Stimulated activated naive CD8-positive, alpha-beta T cell treated with anti-CD3 and anti-CD28 coated beads, Interleukin-15, amount 100 ng/mL, for 72 hours (primary cell): ENCODE measurements around the gene SHISA5.
A peak's percentile ranks its signal among the peaks of the same experiment; 100 is the strongest.

Experiments
- ATAC-seq: fragments of 150-1000 bp; cut with Tn5 transposase; 2 replicates; pipeline ENCODE4 v1.10.0; 2021; ENCODE audit warnings: mild to moderate bottlenecking, moderate library complexity
- DNase-seq, 2 donors: peaks; one replicate each; pipeline ENCODE4 v3.0.0; 2021 to 2022
- H3K27ac Mint-ChIP-seq, 2 donors: one replicate each; pipeline ENCODE4 v1.8.0; 2022; ENCODE audit warnings: mild to moderate bottlenecking in 2 of 2, mixed read lengths in 2 of 2, moderate library complexity in 2 of 2
- H3K27me3 Mint-ChIP-seq: one replicate; pipeline ENCODE4 v1.8.0; 2022; ENCODE audit warnings: mixed read lengths
- H3K4me1 Mint-ChIP-seq: one replicate; pipeline ENCODE4 v1.8.0; 2022; ENCODE audit warnings: mild to moderate bottlenecking, mixed read lengths
- H3K4me3 Mint-ChIP-seq, 2 donors: one replicate each; pipeline ENCODE4 v1.8.0; 2022; ENCODE audit warnings: mild to moderate bottlenecking in 2 of 2, mixed read lengths in 2 of 2, moderate library complexity in 1 of 2
- H3K9me3 Mint-ChIP-seq, 2 donors: one replicate each; pipeline ENCODE4 v1.8.0; 2022; ENCODE audit warnings: mixed read lengths in 2 of 2

SHISA5 gene

DNA sequence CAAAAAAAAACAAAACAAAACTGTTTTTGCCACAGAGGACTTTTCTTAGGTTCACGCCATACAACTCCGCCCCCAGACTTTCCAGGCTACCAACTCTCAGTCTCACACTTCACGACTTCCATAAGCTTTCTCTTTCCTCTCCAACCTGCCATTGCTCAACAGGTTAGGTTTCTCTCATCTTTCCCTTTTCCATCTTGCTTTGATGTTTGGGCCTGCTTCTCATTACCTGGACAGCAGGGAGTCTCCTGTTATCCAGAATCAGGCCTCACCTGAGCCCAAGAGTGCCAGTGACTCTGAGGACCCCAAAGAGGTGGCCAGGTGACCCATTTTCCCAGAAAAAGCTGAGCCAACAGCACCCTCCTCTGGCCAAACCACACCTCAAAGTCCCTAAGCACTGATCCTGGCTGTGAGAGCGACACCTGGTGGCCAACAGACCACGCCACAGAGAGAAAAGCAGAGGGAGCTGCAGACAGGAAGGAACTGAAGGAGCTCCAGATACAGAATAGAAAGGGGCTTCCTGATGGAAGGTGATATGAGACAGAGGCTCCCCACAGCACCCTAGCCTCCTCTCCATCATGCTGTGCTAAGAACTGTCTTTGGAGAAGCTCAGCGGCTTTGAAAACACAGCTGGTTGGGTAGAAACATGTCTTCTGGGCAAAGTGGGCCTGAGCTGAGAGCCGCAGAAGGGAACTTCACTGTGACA is 68.0 kb downstream of the SHISA5 start:
- H3K9me3 Mint-ChIP-seq = no peaks in the 10 kb centered on the region
- peaks cover under 1% of the 10 kb centered on the region for H3K27me3 Mint-ChIP-seq
- DNase-seq = peak; percentile 78 to 82
- H3K27ac Mint-ChIP-seq = no peak overlapping the region
- H3K4me1 Mint-ChIP-seq = peaks cover 34% of the 10 kb centered on the region
- no peak overlapping the region for H3K4me3 Mint-ChIP-seq
- peak; percentile 38 for ATAC-seq

DNA sequence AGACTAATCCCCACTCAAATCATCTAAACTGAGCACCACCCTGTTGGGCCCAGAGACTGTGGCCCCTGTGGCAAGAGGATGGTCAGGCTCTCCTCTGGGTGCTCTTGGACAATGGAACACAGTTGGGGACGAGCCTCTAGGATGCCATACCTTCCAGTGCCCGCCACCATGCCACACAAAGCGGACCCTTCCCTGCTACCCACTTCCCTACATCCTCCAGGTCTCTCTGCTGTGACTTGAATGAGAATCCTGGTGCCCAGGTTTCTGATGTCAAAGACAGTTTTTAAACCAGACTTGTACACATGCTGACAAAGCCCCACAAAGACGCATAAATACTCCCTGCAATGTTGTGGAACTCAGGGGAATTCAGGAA is 68.8 kb downstream of the SHISA5 start:
- H3K4me1 Mint-ChIP-seq = peaks cover 42% of the 10 kb centered on the region
- H3K27me3 Mint-ChIP-seq = peaks cover 8% of the 10 kb centered on the region
- DNase-seq (no peak), ATAC-seq (no peak)
- no peaks in the 10 kb centered on the region for H3K9me3 Mint-ChIP-seq
- H3K27ac Mint-ChIP-seq = peak overlapping the region in 1 of 2 donors; percentile 12
- no peak overlapping the region for H3K4me3 Mint-ChIP-seq

DNA sequence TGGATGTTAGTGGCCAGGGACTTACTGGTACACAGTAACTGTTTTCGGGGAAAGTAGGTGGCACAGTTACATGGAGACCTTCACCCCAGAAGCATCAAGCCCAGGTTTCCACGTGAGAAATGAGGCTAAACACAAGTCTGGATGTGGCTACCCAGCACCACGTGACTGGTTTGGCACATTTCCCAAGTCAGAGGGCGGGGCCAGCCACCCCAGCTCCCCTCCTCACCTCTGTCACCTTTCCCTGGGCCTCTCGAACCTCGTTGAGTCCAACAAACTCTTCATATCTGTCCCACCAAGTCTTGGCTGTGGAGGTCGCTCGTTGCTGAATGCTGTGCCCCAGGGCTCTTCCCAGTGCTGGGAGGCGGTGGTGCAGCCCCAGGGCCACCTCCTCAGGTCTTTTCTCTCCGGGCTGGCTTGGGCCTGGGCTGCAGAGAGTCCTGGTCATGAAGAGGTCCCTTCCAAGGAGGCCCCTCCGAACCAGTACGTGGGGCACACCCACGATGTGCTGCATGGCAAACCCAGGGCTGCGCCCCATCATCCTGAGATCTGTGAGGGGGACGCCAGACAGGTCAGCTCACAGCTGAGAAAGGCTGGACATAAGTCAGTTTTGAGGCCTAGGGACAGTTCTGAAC is 69.3 kb downstream of the SHISA5 start:
- Mint-ChIP-seq H3K27ac (no peak overlapping the region), H3K4me1 (peaks cover 43% of the 10 kb centered on the region), H3K4me3 (no peak overlapping the region), H3K9me3 (no peaks in the 10 kb centered on the region), H3K27me3 (peaks cover 12% of the 10 kb centered on the region)
- ATAC-seq (no peak), DNase-seq (no peak)

DNA sequence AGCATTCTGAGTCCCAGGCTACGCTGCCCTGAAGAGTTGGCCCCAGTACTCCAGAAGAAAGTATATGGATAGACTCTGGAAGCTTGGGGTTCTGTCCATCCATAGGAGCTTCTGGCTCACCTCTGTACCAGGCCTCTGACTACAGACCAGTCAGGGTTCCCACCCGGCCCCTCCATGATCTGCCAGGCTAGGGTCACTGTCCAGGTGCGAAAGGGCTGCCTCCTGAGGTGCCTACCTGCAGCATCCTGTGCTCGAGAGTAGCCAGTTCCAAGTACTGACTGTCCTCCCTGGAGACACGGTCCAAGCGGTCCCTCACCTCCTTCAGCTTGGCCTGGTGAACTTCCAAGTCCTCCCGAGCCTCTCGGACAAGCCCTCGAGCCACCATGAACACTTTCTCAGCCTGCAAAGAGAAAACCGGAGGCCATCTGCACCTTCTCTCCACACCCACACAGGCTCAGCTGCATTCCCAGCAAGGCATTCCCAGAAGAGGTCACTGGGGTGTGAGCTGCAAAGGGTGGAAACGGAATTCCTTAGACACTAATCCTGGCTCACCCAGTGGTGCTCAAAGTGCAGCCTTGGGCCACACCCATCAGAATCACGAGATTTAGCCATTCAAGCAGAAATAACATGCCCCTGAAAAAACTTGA is 70.4 kb downstream of the SHISA5 start:
- DNase-seq (no peak), ATAC-seq (no peak)
- no peak overlapping the region for H3K4me3 Mint-ChIP-seq
- no peak overlapping the region for H3K27ac Mint-ChIP-seq
- peaks cover 12% of the 10 kb centered on the region for H3K27me3 Mint-ChIP-seq
- no peaks in the 10 kb centered on the region for H3K9me3 Mint-ChIP-seq
- H3K4me1 Mint-ChIP-seq = peaks cover 35% of the 10 kb centered on the region

DNA sequence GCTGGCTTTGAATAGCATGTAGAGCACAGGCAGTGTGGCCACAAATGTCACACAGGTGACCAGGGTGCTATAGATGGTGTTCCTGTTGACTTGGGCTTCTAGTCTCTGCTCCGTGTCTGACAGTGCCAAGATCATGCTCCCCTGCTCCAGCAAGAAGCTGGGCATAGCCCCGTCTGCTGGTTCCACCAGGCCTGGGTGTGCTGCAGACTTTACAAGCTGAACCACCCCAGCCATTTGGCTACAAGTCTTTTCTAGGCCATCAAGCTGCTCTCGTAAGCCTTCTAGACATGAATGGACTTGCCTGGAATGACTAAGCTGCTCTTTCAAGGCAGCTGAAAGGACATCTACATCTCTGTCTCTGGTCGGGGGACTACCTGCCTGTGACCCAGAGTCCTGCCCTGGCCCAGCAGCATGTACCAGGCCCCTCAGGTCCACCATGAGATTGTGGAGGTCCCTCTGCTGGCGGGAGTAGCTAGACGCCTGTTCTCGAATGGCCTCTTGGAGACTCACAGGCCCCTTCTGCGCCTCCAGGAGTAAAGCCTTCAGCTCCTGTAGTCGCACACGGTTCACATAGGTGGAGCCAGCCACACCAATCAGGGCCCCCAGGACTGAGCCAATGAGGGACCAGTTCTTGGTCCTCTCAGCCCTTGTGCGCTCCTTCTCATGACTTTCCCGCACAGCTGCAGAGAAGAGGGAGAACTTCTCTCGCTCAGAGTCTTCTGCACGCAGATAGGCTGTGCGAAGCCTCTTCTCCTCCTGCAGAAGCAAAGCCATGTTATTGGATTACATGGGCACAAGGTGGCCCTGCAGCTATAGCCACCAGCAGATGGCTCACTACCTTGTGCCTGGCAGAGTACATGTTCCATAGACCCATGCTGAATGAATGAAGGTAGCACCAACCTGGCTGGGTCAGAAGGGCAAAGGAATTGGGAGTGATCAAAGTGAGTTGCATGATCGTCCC is 71.3 kb downstream of the SHISA5 start:
- Mint-ChIP-seq H3K4me3 (no peak overlapping the region), H3K27me3 (peaks cover 21% of the 10 kb centered on the region), H3K4me1 (peaks cover 26% of the 10 kb centered on the region), H3K27ac (no peak overlapping the region), H3K9me3 (no peaks in the 10 kb centered on the region)
- ATAC-seq = no peak
- DNase-seq = no peak

DNA sequence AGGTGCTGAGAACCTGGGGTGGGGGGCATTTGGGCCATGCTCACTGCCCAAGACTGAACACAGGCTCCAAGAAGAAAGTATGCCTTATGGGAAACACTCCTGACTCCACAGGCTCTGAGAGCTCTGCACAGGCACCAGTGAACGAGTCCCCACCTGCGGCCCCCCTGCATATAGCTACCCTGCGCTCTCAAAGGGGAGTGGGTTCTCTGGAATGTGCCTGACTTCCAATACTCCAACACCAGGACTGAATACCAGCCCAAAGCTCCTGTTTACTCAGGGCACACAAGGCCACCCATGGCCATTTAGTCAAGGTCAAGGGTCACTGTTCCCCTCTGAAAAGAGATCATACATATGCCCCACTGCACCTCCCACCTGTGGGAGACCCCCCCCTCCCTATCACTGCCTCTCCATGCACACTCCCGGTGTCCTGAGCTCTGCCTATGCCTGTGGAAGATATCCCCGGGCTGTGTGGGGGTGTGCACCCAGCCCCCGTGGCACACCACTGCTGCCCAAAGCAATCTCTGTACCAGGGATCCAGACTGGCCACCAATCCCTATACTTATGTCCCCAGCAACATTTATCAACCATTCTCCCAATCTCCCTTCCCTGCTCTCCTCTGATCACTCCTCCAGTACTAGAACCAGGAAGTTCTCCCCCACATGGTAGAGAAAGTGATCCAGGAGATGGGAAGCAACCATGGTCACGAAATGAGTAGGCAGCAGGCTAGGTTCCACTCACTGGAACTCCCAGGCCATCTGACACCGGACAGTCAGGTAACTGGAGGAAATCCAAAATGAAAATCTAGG is 72.5 kb downstream of the SHISA5 start:
- H3K9me3 Mint-ChIP-seq = no peaks in the 10 kb centered on the region

DNA sequence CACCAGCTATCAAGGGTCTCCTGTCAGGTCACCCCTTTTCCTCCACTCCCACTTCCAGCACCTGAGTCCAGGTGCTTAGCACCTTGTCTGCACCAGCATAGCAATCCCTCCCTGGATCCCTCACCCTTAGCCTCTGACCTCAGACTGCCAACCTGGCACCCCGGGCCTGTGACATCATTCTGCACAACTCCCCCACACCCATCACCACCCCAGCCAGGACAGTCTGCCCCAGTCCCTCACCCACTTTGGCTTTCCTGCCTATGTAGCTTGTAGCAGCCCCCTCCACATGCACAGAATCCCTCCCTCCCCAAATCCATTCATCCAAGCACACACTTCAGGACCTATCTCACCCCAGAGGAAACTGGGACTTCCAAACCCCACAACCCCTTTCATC is 73.3 kb downstream of the SHISA5 start:
- Mint-ChIP-seq H3K27ac (no peak overlapping the region), H3K4me1 (peaks cover 24% of the 10 kb centered on the region), H3K9me3 (no peaks in the 10 kb centered on the region), H3K27me3 (peaks cover 27% of the 10 kb centered on the region), H3K4me3 (peak overlapping the region; percentile 83 to 85)
- DNase-seq = no peak
- no peak for ATAC-seq

More for the DNA sequence above, 72.5 kb downstream of the SHISA5 start:
- peaks cover 24% of the 10 kb centered on the region for H3K4me1 Mint-ChIP-seq
- H3K27me3 Mint-ChIP-seq = peaks cover 27% of the 10 kb centered on the region
- no peak overlapping the region for H3K4me3 Mint-ChIP-seq
- DNase-seq (no peak), ATAC-seq (no peak)
- no peak overlapping the region for H3K27ac Mint-ChIP-seq

DNA sequence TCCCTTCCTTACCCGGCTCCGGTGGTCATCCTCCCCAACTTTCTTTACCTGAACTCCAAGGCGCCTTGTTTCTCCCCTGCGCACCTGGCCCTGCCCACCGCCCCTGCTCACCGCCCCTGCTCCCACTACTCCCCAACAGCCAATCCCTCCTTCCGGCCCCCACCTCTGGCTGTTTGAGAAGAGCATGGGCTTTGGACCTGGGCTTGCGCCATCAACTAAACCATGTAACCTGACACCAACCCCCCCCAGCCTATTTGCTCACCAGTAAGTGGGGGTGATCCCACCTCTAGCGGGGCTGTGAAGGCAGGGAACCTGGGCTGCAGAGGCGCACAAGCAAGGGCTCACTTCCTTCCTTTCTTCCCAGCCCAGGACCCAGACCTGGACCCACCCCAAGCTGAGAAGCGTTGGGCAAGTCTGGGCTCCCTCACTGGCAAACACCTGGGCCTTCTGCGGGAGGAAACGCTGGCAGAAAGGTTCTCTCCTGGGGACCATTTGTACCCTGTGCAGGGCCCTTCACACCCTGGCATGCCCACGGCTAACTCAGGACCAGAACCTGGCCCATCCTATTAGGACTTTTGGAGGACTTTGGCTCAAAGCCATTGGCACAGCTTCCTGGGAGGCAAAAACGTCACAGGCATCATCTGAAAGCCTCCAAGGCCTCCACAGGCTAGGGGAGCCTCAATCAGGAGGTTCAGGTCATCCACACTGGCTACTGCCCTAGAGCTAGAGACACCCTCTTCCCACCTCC is 73.8 kb downstream of the SHISA5 start, which contains the start of gene PLXNB1:
PLXNB1 (minus strand) TSS at position 127 of the 748 bp plus-strand sequence. CDS start 5,475 bp downstream, outside the sequence.
- ATAC-seq (peak; percentile 40), DNase-seq (peak in 1 of 2 donors; percentile 23)
- H3K4me3 Mint-ChIP-seq = peak within 1 kb of the TSS; percentile 83 to 85
- H3K4me1 Mint-ChIP-seq = peaks cover 24% of the 10 kb centered on the region
- H3K9me3 Mint-ChIP-seq = no peaks in the 10 kb centered on the region
- H3K27ac Mint-ChIP-seq = peak within 1 kb of the TSS; percentile 73 to 86
- H3K27me3 Mint-ChIP-seq = peaks cover 27% of the 10 kb centered on the region

DNA sequence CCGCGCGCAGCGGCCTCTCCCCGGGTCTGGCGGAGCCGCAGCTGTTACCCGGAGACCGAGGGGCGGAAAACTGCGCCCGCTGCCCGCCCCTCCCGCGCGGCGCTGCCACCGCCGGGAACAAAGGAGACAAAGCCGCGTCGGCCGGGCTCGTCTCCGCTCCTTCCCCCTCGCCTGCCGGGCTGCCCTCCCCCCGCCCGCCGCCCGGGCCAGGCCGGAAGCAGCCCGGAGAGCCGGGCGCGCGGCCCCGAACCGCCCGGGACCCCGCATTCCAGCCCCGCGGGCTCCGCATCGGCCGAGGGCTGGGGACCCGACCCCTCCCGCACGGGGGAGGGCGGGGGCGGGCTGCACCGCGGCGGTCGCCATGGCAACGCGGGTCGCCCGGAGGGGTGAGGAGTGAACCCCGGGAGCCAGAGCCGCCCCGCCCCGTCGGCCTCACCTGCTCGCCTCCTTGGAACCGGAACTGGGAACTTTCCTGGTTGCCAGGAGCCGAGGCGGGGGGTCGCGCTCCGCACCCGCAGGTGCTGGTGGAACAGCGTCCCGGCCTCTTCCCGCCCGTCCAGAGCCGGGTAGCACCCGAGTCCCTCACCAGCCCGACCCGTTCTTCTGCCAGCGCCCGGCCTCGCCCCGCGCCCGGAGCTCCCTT is 74.5 kb downstream of the SHISA5 start:
- DNase-seq = peak; percentile 50 to 51
- peak; percentile 72 for ATAC-seq
- Mint-ChIP-seq H3K9me3 (no peaks in the 10 kb centered on the region), H3K4me1 (peaks cover 18% of the 10 kb centered on the region), H3K27ac (no peak overlapping the region), H3K4me3 (peak overlapping the region; percentile 83 to 85), H3K27me3 (peaks cover 27% of the 10 kb centered on the region)

DNA sequence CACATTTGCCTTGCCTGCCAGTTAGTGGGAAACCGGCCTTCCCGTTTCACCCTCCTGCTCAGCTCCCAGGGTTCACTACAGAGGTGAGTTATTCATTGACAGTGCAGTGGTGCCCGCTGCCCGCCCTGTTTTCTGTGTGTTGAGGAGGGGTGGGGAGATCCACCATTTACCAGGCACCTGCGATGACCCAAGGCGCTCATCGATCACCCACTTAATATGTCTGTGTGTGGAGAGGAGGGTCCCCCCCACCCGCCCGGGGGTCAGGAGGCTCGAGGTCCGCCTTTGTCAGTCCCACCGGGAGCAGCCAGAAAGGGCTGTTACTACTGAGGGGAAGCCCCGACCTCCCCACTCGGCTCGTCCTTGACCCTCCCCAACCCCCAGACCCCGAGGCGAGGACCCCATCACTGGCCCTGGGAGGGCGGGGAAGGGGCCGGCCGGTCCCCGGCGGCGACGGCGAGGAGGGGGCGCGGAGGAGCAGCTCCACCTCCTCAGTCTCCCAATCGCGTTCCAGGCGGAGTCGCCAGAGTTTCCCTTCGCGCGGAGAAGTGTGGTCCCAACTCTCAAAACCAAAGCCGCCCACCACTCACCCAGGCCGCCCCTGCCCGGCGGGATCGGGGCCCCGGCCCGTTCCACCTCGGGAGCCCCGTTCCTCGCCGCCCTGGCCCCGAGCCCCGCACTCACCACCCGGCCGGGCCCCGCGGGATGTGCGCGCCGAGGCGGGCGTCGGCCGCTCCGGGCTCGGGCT is 75.2 kb downstream of the SHISA5 start:
- H3K27me3 Mint-ChIP-seq = peaks cover 27% of the 10 kb centered on the region
- no peaks in the 10 kb centered on the region for H3K9me3 Mint-ChIP-seq
- no peak overlapping the region for H3K27ac Mint-ChIP-seq
- ATAC-seq = peak; percentile 67
- DNase-seq = no peak
- peak overlapping the region in 1 of 2 donors; percentile 5 for H3K4me3 Mint-ChIP-seq
- peaks cover 16% of the 10 kb centered on the region for H3K4me1 Mint-ChIP-seq

DNA sequence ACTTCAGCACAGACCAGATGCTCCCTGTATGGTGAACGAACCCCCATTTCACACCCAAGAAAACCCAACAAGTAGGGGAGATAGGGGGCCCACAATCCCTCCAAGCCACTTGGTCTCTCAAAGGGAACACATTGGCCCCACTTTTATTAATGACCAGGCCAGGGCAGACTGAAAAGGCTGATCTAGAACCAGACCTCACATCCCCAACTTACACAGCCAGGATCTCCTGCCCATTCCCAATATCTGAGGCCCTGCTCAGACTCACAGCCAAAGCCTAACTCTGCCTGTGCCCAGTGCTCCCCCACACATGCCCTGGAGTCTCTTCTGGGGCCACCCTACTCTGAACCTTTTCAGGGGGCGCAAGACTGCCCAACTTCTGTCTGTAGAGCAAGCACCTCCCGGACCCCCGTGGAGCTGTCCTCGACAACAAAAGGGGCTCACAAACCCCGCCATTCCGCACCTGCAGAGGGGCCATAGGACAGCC is 75.8 kb downstream of the SHISA5 start:
- Mint-ChIP-seq H3K27ac (no peak overlapping the region), H3K27me3 (peaks cover 27% of the 10 kb centered on the region), H3K9me3 (no peaks in the 10 kb centered on the region), H3K4me1 (peaks cover 16% of the 10 kb centered on the region), H3K4me3 (peak overlapping the region in 1 of 2 donors; percentile 5)
- ATAC-seq = no peak
- DNase-seq = no peak

DNA sequence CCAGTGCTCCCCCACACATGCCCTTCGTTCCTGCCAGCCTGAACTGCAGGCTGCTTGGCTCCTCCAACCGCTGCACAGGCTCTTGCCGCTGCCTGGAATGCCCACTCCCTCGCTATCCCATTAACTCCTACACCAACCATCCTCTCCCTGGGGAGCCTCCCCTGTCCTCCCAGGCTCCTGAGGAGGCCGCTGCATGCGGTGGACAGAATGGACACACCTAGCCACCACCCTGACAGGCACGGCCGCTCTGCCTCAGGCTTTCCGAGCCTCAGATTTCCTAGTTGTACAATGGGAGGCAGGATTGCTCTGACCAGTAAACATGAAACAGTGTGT is 76.4 kb downstream of the SHISA5 start:
- Mint-ChIP-seq H3K27ac (no peak overlapping the region), H3K4me1 (peaks cover 16% of the 10 kb centered on the region), H3K4me3 (no peak overlapping the region), H3K9me3 (no peaks in the 10 kb centered on the region), H3K27me3 (peaks cover 27% of the 10 kb centered on the region)
- ATAC-seq (no peak), DNase-seq (no peak)
